GM21825 (cell line): ENCODE data around the gene MBD1.
"Not testable (repeated sequence)": the region's sequence is repeated elsewhere in the genome, so short reads cannot be mapped to it uniquely, and the experiment has no call there.

Experiments
- ATAC-seq: cut with Tn5 transposase; IDR thresholded peaks from one replicate; pipeline ENCODE4 v1.9.1; 2021; ENCODE audit warnings: mild to moderate bottlenecking, moderate library complexity; ENCODE audit not compliant: unreplicated experiment

MBD1 gene

GRCh38 chr18:50293039-50293438 lies 11.7 kb upstream of the MBD1 start:
- no peak for ATAC-seq

- ATAC-seq: no peak
Measured at GRCh38 chr18:50289108-50289443, 7.8 kb upstream of the MBD1 start.

DNA sequence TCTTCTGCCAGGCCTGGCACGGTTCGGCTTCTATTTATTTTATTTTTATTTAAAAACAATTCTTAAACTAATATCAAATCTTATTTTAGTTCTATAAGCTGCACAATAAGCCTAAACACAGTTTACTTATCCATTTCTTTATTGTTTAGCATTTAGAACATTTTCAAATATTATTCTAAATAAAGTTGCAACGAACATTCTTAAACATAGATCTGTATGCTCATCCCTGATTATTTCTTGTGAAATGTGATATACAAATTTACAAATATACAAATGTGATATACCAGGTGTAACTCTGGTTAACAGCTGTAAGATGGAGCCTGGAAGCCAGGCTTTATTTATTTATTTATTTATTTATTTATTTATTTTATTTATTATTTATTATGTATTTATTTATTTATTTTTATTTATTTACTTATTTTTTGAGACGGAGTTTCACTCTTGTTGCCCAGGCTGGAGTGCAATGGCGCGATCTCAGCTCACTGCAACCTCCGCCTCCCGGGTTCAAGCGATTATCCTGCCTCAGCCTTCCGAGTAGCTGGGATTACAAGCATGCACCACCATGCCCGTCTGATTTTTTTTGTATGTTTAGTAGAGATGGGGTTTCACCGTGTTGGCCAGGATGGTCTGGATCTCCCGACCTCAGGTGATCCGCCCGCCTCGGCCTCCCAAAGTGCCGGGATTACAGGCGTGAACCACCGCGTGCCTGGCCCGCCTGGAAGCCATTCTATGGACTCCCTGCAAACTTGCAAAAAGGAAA lies 7.2 kb upstream of the MBD1 start:
- ATAC-seq: not testable (repeated sequence)

DNA sequence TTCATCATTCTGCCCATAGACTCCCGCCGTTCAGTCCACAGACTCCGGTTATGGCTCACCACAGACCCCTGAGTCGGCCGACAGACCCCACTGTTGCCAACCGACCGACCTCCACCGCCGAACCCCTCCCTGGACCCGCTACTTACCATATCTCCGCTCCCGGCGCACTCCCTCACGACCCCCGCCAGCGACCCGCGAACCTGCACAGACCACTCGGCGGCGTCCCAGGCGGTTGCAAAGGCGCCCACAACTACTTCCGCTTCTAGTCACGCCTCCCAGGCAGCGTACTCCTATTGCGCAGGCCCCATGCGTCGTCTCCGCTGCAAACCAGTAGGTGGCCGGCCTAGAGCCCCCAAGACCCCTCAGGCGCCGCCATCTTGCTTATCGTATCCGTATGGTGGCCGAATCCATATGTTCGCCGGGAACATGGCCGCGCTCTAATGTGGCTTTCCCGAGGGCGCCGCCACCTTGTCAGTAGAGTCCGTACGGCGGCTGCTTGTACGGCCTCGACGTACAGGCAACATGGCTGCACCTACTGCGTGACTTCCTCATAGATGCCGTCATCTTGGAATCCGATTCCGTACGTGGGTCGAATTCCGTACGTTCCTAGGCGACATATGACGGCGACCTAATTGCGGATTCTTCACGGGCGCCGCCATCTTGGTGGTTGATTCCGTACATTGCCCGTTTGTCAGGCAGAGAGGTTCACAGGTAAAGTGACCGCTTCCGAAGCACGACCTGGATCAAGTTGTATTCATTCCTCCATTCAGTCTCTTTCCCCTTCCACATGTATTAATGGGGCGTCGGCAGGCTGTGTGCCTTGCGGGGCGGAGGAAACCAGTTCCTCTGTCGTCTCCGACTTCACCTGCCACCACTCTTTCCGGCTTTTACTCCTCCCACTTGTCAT lies 6.4 kb upstream of the MBD1 start, which contains the start of gene CXXC1:
CXXC1 (minus strand) TSS at position 252 of the 907 bp plus-strand sequence; CDS start at position 149, 103 bp downstream.
- peak; percentile 88 for ATAC-seq

DNA sequence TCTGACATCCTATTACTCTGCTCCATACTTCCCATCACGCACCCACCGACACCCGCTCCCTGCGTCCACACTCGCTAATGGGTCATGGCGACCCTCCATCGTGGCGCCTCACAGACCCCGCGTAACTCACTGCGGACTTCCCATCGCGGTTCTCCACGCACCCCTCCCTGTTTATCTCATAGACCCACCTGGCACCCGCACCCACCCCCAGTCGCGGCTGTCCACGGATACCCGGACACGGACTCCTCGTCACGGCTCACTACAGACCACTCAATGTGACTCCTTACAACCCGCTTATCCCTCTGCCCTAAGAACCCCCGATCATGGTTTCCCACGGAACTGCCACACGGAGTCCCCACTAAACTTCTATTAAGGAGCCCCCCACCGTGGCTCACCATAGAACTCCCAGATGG lies 5.7 kb upstream of the MBD1 start:
- ATAC-seq: no peak

- ATAC-seq: no peak
Measured at GRCh38 chr18:50286391-50287027, 5.2 kb upstream of the MBD1 start.

DNA sequence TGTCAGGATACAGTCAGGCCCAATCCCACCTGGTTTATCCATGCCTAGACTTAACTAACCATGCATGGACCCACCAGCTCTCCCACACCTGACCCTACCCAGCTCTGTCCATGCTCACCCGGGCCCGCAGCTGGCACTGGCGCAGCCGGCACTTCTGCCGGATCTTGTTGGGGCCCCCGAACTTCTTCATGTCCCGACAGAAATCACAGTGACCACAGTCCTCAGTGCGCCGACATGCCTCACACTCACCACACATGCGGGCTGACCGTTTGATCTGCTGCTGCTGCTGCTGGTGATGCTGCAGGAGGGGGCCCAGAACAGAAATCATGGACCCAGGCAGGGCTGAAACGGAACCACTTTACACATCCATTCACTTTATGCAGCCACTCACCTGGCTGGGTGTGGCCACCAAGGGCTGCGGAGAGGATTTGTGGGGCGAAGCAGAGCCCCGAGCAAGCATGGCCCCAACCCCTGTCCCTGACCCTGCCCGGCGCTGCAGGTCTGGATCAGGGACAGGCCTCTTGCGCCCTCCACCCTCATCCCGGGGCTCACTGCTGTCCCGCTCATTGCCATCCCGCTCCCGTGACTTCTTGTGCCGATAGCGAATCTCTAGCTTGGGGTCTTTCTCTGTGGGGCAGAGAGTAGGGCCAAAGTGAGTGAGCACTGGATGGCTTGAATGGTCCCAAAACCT lies 4.5 kb upstream of the MBD1 start:
- no peak for ATAC-seq

DNA sequence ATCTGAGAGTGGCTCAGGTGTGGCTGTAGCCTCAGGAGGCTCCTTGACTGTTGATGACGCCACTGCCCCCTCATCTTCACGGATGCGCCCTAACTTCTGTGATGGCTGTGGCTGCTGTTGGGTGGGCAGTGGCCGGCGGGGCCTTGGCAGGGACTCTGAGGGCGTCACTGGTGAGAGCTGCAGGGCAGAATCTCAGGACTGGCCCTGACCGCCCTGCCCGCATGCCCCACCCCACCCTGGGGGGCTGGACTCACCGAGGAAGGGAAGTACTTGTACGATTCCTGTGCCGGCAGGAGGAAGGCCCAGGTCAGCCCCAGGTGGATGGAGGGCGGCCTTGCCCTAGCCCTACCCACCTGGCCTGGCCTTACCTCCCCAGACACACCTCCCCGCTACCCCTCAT lies 3.7 kb upstream of the MBD1 start:
- no peak for ATAC-seq

- ATAC-seq: no peak
Measured at GRCh38 chr18:50284255-50284885, 3.0 kb upstream of the MBD1 start.

DNA sequence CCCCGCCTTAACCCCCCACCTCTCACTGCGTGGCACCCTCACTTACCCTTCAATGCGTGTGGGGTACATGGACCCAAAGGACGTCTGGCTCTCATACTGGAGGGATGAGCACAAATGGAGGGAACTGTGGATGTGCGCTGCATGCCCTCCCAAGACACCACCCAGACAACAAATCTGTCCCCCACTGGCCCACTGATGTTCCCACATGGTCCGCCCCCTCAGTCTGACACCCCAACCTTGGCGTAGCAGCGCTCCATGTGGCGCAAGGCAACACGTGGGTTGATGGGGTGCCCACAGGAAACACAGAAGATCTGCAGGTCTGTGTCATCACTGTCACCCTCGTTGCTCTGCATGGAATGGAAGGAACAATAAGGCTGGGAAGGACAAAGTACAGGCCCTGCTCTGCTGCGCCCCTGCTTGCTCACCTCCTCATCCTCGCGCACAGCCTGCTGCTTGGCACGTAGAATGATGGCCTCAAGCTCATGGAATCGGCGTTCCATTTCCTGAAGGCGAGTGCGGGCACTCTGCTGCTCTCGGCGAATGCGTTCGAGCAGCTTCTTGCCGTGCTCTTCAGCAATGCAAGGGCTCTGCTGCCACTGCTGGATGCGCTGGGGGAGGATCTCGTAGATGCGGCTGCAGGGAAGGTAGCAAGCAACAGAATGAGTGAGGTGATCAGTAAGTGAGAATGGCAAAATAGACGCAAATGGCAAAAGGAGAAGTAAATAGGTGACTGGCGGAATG lies 2.3 kb upstream of the MBD1 start:
- no peak for ATAC-seq

DNA sequence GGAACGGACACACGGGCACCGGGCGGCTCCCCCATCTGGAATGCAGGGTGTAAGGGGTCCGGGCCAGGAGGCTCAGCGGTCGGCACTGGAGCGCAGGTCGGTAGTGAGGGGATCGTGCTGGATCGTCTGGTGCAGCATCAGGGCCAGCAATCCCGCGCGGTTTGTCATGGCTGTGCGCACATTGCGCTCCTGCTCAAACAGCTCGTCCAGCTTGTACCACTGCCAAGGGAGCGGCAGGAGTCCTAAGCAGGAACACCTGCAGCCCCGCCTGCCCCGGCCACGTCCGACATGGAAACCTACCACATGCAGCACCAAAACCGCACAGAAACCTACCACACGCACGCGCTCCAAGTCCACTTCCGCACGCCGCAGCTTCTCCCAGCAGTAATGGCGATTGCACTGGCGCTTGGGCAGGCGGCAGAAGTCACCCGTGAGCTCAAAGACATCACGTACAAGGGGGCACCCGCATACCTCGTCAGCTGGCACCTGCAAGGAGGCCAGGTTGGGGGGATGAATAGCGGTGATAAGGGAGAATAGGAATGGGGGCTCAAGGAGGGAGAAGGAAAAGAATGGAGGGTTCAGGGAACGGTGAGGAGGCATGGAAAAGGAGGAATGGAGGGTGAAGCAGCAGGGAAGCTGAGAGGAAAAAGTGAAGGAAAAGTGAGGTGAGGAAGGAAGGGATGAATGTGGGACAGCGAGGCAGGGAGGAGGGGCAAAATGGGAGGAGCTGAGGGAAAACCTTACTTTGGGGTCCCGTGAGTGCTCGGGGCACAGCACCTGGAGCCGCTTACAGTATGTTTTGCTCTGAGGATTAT lies 1.4 kb upstream of the MBD1 start:
- ATAC-seq: no peak

- ATAC-seq: no peak
Measured at GRCh38 chr18:50281972-50282520, 723 bp upstream of the MBD1 start.

- ATAC-seq: no peak
Measured at GRCh38 chr18:50280707-50281294, 522 bp downstream of the MBD1 start.

GRCh38 chr18:50279752-50280151 lies 1.6 kb downstream of the MBD1 start:
- ATAC-seq: no peak

DNA sequence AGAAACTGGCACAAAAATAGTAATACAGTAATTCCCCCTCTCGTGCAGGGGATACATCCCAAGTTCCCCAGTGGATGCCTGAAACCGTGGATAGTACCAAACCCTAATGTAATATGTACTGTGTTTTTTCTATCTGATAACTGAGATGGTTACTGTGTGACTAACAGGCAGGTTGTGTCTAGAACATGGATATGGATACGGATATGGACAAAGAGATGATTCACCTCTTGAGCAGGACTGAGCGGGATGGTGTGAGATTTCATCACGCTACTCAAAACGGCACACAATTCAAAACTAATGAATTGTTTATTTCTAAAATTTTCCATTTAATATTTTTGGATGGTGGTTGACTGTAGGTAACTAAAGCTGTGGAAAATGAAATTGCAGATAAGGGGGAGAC lies 3.4 kb downstream of the MBD1 start:
- no peak for ATAC-seq

DNA sequence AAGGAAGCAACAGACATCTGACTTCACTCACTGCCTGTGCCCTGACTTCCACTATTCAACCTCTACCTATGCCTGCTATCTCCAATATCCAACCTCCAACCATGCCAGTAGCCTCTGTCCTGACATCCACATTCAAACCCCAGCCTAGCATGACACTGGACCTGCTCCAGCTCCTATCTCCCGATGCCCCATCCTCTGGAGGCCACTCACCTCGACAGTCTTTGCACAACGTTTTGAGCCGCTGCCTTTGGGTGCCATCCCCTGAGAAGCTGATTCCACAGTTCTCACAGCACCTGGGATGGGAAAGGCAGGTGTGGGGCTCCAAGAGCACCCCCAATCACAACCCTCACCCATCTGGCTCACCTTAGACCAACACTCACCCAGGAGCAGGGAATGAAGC lies 4.9 kb downstream of the MBD1 start:
- ATAC-seq: no peak

GRCh38 chr18:50275503-50276036 lies 5.8 kb downstream of the MBD1 start:
- no peak for ATAC-seq

DNA sequence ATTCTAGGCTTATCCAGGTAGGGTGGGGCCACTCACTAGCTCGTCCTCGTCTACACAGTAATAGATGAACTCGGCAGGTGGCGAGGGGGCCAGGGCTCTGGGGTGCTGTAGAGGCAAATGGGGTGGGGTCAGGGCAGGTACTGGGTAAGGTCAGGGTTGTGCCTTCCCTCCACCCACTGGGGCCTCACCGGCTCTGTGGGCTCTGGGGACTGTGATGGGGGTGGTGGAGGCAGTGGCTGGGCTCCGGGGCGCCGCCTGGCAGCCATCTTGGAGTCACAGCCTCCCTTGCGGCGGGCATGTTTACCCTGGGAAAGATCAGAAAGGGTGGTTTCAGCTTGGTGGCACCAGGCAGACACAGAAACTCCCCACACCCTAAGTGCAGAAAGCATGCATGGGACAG lies 6.4 kb downstream of the MBD1 start:
- ATAC-seq: no peak
